Measurements from ENCODE around the gene RNF2.

DNA sequence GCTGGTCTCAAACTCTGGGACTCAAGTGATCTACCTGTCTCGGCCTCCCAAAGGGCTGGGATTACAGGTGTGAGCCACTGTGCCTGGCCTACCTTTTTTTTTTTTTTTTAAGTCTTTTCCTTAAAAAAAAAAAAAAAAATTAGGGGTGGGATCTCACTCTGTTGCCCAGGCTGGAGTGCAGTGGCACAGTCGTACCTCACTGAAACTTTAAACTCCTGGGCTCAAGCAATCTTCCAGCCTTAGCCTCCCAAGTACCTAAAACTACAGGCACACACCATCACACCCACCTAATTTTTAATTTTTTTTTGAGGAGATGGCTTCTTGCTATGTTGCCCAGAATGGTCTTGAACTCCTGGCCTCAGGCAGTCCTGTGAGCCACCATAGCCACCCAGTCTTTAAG lies 38.5 kb downstream of the RNF2 start:
- TF ChIP-seq, protein P1, sequence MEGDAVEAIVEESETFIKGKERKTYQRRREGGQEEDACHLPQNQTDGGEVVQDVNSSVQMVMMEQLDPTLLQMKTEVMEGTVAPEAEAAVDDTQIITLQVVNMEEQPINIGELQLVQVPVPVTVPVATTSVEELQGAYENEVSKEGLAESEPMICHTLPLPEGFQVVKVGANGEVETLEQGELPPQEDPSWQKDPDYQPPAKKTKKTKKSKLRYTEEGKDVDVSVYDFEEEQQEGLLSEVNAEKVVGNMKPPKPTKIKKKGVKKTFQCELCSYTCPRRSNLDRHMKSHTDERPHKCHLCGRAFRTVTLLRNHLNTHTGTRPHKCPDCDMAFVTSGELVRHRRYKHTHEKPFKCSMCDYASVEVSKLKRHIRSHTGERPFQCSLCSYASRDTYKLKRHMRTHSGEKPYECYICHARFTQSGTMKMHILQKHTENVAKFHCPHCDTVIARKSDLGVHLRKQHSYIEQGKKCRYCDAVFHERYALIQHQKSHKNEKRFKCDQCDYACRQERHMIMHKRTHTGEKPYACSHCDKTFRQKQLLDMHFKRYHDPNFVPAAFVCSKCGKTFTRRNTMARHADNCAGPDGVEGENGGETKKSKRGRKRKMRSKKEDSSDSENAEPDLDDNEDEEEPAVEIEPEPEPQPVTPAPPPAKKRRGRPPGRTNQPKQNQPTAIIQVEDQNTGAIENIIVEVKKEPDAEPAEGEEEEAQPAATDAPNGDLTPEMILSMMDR (IDR thresholded peaks at IDR 0.05; ENCODE audit: poor library complexity, severe bottlenecking) = no peak
- no peak for TF ChIP-seq POLR2AphosphoS5 (IDR thresholded peaks at IDR 0.05)
- no peak for TF ChIP-seq RAD21 (conservative IDR thresholded peaks at IDR 0.05)
- TF ChIP-seq EZH2 (IDR thresholded peaks at IDR 0.05; ENCODE audit: borderline replicate concordance, insufficient read depth, low read length, poor library complexity, severe bottlenecking) = no peak
